Cerebellar cortex (tissue), 1 donor: ENCODE measurements around the gene SUSD4.
"Not testable (repeated sequence)": the region's sequence is repeated elsewhere in the genome, so short reads cannot be mapped to it uniquely, and the experiment has no call there.

Experiments used
- DNase-seq: peaks from one replicate; pipeline ENCODE4 v3.0.0-alpha.2; 2015; ENCODE audit warnings: low spot score

The SUSD4 gene

DNA sequence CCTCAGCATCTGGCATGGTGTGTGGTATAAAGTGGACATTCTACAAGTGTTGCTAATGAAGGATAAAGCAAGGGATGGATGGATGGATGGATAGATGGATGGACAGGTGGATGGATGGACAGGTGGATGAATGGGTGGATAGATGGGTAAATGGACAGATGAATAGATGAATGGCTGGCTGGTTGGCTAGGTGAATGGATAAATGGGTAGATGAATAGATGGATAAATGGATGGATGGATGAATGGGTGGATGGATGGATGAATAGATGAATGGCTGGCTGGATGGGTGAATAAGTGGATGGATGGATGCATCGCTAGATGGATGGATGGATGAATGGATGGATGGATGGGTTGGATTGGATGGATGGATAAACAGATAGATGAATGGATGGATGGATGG is 66.2 kb downstream of the SUSD4 start:
- DNase-seq: no peak

DNA sequence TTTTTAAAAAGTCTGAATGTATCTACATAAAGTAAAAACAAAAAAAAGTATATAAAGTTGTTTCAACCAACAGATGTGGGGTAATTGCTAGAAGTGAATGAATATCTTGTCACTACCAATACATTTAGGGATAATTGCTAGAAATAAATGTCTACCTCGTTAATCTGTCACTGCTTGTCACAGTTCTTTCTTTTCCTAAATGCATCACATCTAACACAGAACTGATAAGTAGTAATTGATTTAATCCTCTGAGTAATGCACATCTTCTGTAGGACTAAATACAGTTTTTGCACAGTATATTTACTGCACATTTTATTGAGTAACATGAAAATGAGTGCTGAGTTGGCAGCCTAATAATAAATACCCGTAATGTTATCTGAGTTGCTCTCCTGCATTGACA is 72.2 kb downstream of the SUSD4 start:
- no peak for DNase-seq

DNA sequence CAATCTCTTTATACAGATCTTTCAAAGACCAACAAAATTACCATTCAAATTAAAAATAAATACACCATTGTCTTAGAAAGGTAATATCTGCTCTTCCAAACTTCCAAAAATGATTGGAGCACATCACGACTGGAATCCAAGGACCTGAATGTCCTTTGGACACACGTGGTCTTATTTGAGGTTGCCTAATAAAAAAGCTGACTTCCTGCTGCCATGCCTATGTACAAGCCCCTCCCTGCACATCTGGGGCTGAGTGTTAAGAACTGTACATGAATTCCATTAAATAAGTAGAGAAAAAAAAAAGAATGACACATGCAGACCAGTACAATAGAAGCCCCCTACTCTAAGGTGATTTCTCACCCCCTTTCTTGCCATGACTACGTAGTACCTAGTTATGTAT is 73.6 kb downstream of the SUSD4 start:
- no peak for DNase-seq

DNA sequence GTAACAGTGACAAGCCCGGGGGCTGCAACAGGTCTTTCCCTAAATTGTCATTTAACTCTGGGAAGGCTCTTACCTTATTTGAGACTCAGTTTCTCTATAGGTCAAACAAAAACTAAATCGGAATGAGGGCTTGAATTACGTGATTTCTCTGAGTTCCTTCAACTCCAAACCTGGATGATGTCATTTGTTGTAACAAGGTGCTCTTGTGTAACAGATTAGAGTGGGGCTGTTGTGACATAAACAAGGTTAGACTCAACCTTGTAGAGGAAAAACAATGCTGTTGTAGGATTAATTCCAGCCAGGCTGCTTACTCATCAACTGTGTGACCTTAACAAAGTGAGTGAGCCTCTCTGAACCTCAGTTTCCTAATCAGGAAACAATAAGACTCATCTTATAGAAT is 74.4 kb downstream of the SUSD4 start:
- no peak for DNase-seq

GRCh38 chr1:223288826-223289225 is 75.2 kb downstream of the SUSD4 start:
- DNase-seq: no peak

GRCh38 chr1:223285452-223285851 is 78.5 kb downstream of the SUSD4 start:
- DNase-seq: no peak

GRCh38 chr1:223283697-223284096 is 80.3 kb downstream of the SUSD4 start:
- DNase-seq: not testable (repeated sequence)

DNA sequence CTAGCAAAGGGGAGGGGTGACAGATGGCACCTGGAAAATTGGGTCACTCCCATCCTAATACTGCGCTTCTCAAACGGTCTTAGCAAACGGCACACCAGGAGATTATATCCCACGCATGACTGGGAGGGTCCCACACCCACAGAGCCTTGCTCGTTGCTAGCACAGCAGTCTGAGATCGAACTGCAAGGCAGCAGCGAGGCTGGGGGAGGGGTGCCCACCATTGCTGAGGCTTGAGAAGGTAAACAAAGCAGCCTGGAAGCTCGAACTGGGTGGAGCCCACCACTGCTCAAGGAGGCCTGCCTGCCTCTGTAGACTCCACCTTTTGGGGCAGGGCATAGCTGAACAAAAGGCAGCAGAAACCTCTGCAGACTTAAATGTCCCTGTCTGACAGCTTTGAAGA is 85.7 kb downstream of the SUSD4 start:
- not testable (repeated sequence) for DNase-seq

- DNase-seq: no peak
Measured at GRCh38 chr1:223276029-223276428, 87.9 kb downstream of the SUSD4 start.

GRCh38 chr1:223273511-223273910 is 90.5 kb downstream of the SUSD4 start:
- DNase-seq: no peak

DNA sequence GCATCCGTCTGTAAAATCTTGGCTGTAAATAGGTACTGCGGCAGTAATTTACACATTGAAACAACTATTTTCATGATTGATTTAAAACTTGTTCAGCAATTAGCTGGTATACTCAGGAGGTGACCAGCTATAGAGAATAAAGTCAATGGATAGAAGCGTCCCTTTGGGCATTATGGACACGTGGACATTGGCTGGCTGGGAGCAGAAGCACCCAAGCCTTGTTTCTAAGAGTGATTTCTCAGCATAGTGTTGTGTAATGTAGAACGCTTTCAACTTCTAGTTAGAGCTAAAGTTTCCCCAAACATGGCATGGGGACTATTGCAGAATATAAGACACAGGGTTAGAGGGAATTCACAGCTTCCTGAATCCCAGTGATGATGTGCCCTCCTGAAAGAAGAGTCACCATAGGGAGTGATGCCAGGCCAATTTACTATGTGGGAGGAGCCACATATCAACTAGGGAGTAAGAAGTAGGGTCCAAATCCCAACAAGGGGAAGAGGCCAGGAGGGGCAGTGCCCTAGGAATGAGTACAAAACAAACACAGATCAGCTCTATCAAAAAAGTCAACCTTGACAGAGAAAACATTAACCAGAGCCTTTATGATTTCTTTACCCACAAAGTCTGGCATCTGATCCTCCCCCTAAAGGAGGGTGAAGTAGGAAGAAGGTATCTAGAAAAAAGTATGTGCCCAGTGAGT is 92.7 kb downstream of the SUSD4 start:
- DNase-seq: no peak

DNA sequence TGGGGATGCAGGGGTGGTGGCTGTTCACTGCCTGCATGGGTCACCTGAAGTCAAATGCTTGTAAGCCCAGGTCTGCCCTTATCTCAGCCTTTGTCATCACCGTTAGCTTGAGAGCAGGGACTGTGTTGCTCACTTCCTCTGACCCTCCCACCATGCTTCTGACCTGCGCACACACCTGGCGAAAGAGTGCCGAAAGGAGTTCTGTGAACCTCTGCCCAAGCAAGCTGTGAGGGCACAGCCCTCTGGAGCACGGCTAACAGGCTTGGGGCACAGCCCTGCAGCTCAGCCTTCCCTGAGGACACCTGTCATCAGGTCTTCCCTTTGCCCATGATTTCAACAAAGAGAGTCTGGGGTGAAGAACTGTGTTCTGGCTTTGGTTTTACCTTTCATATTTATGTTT is 93.8 kb downstream of the SUSD4 start:
- no peak for DNase-seq

DNA sequence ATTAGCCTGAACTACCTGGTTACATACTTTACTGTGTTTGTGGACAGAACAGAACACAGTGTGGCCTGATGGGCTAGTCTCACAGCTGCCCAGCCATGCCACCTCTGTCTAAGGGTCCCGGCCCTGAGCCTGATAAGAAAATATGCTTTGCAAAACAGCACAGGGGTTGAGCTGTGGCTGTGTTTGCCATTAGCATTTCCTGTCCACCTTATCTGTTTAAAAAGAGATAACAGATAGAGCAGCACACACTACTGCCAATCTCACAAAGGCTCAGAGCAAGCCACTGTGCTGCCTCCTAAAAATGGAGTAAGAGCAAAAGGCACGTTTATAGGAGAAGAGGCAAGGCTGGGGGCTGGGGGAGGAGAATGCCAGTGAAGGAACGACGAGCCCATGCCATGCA is 95.0 kb downstream of the SUSD4 start:
- no peak for DNase-seq

DNA sequence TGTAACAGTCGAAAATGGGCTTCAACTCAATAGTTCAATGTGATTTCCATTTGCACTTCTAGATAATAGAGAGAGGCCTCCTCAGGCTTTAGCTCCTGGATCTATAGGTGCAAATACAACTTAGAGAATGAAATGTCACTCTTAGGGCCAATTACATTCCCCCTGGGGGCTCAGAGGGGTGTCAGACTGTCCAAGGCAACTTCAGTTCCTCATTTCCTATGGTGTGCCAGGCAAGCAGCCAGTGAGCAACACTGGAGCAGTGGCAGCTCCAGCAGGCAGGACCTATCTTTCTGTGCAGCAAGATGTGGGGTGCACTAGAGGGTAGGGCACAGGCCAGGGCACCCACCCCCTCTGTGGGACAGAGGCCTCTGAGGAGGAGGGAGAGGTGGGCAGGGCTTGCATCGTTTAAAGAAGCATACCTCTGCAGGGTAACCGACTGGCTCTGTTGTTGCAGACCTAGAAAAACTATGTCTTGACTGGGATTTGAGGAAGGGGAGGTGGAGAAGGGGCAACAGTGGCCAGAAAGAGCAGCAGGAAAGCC is 97.3 kb downstream of the SUSD4 start:
- DNase-seq: no peak

DNA sequence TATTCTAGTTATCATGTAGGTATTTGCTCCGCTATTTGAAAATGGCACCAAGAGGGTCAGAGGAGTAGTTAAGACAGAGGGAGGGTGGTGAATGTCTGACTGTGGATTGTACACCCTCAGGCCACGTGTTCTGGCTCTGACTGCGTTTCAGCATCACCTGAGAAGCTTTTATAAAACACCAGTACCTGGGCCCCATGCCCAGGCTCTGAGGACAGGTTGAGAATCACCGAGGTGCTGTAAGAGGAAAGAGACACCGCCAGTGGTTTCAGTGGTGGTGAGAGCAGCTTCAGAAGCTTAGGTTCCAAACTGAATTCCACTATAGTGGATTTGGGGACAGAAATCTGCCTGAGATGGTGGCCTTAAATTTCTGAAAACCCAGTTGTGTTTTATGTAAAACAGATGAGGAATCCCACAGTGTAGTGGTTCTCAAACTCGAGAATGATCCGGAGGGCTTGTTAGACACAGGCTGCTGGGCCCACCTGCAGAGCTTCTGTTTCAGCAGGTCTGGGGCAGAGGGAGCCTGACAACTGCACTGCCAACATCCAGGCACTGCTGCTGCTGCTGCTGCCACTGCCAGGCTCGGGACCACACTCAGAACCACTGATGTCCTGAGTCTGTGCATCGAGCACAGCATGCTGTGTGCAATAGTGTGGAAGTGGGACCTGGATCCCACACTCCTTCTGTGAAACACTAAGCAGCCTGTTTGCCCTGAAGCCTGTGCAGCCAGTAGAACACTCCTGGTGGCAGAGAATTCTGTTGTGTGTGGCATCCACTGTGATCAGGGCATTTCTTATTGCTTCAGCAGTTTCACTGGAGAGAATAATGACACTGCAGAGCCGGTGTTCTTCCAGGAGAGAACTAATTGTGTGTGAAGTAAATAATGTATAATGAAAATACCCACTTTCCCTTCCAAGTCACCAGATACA is 98.7 kb downstream of the SUSD4 start:
- no peak for DNase-seq

DNA sequence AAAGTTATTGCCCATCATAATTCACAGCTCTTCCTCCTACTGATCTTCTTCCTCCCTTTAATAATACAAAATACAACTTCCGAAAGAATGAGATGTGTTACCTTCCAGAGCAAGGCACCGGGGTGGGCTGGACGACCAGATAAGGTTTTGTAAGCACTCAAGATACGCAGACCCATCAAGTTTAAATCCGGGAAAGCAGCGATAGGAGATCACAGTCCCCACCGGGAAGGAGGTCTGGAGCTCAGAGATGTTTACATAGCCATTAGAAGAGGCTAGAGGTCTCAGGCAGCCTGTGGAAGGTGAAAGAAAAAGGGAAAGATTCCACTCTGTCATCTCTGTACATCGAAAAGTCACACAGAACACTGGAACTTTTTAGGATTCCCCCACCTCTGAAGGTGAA is 99.4 kb downstream of the SUSD4 start:
- DNase-seq: no peak

DNA sequence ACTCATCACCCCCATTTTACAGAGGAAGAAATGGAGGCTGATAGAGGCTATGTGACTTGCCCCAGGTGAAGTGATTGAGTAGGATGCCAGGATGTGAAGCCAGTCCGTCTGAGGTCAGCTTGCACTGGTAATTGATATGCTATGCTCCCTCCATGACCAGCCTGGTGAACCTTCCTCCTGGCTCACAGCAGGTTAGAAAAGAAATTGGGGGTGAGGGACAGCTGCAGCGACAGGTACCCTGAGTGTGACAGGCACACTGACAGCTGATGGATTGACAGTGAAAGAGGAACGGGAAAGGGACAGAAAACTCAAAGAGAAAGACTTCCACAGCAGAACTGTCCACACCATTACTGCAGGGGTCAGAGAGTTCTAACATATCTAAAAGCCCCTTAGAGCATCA is 102.1 kb downstream of the SUSD4 start:
- no peak for DNase-seq

- no peak for DNase-seq
Measured at GRCh38 chr1:223260712-223261111, 103.3 kb downstream of the SUSD4 start.

DNA sequence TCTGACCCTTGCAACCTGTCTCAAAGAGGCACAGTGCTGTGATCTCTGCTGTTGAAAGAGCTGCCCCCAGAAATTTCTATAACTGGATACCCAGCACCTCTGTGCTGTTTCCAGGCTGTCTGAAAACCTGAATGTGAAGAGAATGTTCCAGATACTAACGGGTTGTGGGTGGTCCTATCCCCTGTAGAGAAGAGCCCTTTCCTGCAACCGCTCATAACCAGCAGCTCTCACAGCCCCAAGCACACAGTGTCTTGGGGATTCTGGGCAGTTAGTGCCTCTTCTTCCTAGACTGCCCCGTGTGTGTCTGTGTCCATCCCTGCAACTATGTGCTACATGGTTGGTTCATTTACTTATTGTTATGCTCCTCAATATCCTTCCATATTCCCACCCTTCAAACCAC is 104.5 kb downstream of the SUSD4 start:
- DNase-seq: no peak

DNA sequence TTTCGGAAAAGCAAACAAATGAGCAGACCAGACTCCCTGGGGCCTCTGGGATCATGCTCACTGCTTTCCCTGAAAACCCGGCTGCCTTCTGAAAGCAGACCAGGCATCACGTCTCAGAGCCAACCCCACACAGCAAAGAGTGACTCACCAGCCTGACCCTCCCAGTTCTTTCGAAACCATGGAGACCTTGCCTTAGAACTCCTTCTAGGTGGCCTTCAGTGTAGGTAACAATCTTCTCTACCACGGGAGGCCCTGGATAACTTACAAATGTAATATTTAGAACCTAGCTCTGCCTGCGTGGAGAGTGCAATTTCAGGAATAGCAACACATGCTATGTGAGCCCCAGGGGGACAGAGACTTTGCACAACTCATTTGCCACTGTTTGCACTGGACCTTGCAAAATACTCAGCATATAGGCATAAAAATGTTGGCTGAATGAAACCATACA is 105.2 kb downstream of the SUSD4 start:
- DNase-seq: no peak

DNA sequence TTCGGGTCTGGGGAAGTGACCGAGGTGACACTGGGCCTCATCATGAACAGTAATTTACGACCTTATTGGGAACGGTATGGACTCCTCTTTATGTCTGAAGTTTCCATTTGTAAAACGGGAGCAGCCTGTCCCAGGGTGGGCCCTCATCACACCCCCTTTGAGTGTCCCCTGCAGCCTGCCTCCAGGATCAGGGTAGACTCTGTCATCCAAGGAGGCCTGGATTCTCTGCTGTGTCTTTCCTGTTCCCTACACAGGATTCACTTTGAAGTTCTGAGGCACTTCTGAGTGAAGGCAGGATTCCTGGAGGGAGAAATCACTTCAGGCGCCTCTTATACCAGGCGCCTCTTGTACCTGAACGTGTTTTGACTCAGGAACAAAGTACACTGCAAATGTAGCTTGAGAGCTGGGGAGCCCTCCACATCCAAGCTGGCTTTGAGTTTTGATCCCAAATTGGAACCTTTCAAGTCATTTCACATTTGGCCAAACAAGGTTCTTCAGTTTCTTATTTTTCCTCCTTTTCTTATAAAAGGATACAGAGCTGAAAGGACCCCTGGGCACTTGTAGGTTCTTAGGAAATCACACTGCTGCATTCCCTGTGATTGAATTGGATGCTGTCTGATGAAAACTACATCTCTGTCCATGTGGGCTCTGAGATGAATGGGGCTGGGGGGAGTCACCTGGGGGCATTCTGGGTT is 106.0 kb downstream of the SUSD4 start:
- no peak for DNase-seq

DNA sequence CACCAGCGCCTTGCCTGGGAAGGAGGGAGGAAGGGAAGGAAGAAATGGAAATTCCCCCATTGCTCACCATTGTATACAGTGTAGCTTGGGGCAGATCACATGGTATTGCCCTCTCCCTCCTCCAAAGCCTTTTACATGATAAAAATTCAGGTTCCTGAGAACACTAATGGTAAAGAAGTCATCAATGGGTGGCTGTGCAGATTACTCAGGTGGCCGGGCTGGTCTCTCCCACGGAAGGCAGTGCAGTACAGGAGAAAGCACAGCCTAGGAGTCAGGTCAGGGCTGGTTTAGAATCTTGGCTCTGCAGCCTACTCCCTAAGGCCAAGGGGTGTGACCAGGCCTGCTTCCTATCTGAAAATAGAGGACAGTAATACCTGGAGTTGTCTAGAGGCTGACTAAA is 107.9 kb downstream of the SUSD4 start:
- DNase-seq: no peak

GRCh38 chr1:223253916-223254315 is 110.1 kb downstream of the SUSD4 start:
- DNase-seq: no peak
